WTC11 (cell line): ENCODE results near the gene BHLHE40. TPM values are rescaled to one million over a fixed set of nuclear protein-coding genes. Genes with fewer than 3 reads are reported as not detected.

ENCODE experiments used
- ATAC-seq: fragments of 200-7000 bp; cut with Tn5 transposase; 2 replicates; pipeline ENCODE4 v1.10.0; 2021; ENCODE audit warnings: mild to moderate bottlenecking, moderate library complexity
- CTCF ChIA-PET: fragments of 300-600 bp; sonication (Branson Sonifier 250); formaldehyde crosslinking; loops from one replicate; lab custom pipeline; 2021; ENCODE audit warnings: antibody characterized with exemption; lab: Charles Lee
- POLR2A ChIA-PET: fragments of 350-600 bp; sonication (Branson Sonifier 250); formaldehyde crosslinking; loops from one replicate; lab custom pipeline; 2021; ENCODE audit warnings: antibody characterized with exemption; lab: Charles Lee
- DNase-seq: peaks from one replicate; pipeline ENCODE4 v3.0.0; 2021; ENCODE audit warnings: low spot score
- H3K27ac Mint-ChIP-seq: 2 replicates; pipeline ENCODE4 v1.8.0; 2021; ENCODE audit warnings: mixed read lengths
- H3K27me3 Mint-ChIP-seq: 2 replicates; pipeline ENCODE4 v1.8.0; 2021; ENCODE audit warnings: low read depth, mild to moderate bottlenecking, moderate library complexity, mixed read lengths
- H3K36me3 Mint-ChIP-seq: 2 replicates; pipeline ENCODE4 v1.8.0; 2021; ENCODE audit warnings: mixed read lengths
- H3K4me1 Mint-ChIP-seq: 2 replicates; pipeline ENCODE4 v1.8.0; 2022; ENCODE audit warnings: mixed read lengths
- H3K4me3 Mint-ChIP-seq: 2 replicates; pipeline ENCODE4 v1.8.0; 2021; ENCODE audit warnings: mild to moderate bottlenecking, moderate library complexity, mixed read lengths
- H3K9me3 Mint-ChIP-seq: 2 replicates; pipeline ENCODE4 v1.8.0; 2021; ENCODE audit warnings: mixed read lengths
- AR ChIP-seq: fragments of 250-450 bp; sonication (Bioruptor Pico); IDR thresholded peaks from 2 replicates; pipeline ENCODE4 v1.9.0; 2021; ENCODE audit warnings: mild to moderate bottlenecking
- CBFB ChIP-seq: sonication (generic); formaldehyde crosslinking; IDR thresholded peaks from 2 replicates; pipeline ENCODE4 v1.8.1; 2022; ENCODE audit warnings: mild to moderate bottlenecking, low read depth, missing genetic modification reagents
- CTCF ChIP-seq: fragments of 200-600 bp; IDR thresholded peaks from 2 replicates; pipeline ENCODE4 v1.8.0; 2022; ENCODE audit warnings: antibody characterized with exemption
- E2F1 ChIP-seq: sonication (generic); formaldehyde crosslinking; IDR thresholded peaks from 2 replicates; pipeline ENCODE4 v1.8.0; 2022; ENCODE audit warnings: mild to moderate bottlenecking, missing genetic modification reagents
- EMX1 ChIP-seq: fragments of 250-450 bp; sonication (Bioruptor Pico); IDR thresholded peaks from 2 replicates; pipeline ENCODE4 v1.8.0; 2021; ENCODE audit warnings: mild to moderate bottlenecking
- FOXK1 ChIP-seq: sonication (generic); formaldehyde crosslinking; IDR thresholded peaks from 2 replicates; pipeline ENCODE4 v1.8.0; 2022; ENCODE audit warnings: mild to moderate bottlenecking, moderate library complexity, missing genetic modification reagents
- FOXP4 ChIP-seq: sonication (generic); formaldehyde crosslinking; IDR thresholded peaks from 2 replicates; pipeline ENCODE4 v1.8.0; 2022; ENCODE audit warnings: mild to moderate bottlenecking, missing genetic modification reagents
- KAT7 ChIP-seq: sonication (generic); formaldehyde crosslinking; IDR thresholded peaks from 2 replicates; pipeline ENCODE4 v1.8.1; 2023; ENCODE audit warnings: missing genetic modification reagents, mild to moderate bottlenecking, borderline replicate concordance
- MLX ChIP-seq: sonication (generic); formaldehyde crosslinking; IDR thresholded peaks from 2 replicates; pipeline ENCODE4 v1.8.1; 2023; ENCODE audit warnings: mild to moderate bottlenecking, missing genetic modification reagents, moderate library complexity
- OVOL2 ChIP-seq: fragments of 250-450 bp; sonication (Bioruptor Pico); IDR thresholded peaks from 2 replicates; pipeline ENCODE4 v1.9.0; 2021; ENCODE audit warnings: mild to moderate bottlenecking, borderline replicate concordance
- PRDM15 ChIP-seq: sonication (generic); formaldehyde crosslinking; IDR thresholded peaks from 2 replicates; pipeline ENCODE4 v1.8.0; 2022; ENCODE audit warnings: missing genetic modification reagents
- SMAD4 ChIP-seq: sonication (generic); formaldehyde crosslinking; IDR thresholded peaks from 2 replicates; pipeline ENCODE4 v1.8.0; 2022; ENCODE audit warnings: mild to moderate bottlenecking, missing genetic modification reagents
- SP1 ChIP-seq: sonication (generic); formaldehyde crosslinking; conservative IDR thresholded peaks from 2 replicates; pipeline ENCODE4 v1.8.1; 2022; ENCODE audit warnings: missing genetic modification reagents
- TEAD4 ChIP-seq: sonication (generic); formaldehyde crosslinking; IDR thresholded peaks from 2 replicates; pipeline ENCODE4 v1.8.0; 2022; ENCODE audit warnings: mild to moderate bottlenecking, missing genetic modification reagents
- TP53 ChIP-seq: sonication (generic); formaldehyde crosslinking; IDR thresholded peaks from 2 replicates; pipeline ENCODE4 v1.8.1; 2023; ENCODE audit warnings: mild to moderate bottlenecking, missing genetic modification reagents
- ZNF425 ChIP-seq: fragments of 250-450 bp; sonication (Bioruptor Pico); conservative IDR thresholded peaks from 2 replicates; pipeline ENCODE4 v1.9.0; 2021; ENCODE audit warnings: mild to moderate bottlenecking
- total RNA-seq: library from RNA; stranded (reverse); gene quantifications from 3 replicates; pipeline ENCODE4 v1.2.3, GENCODE V29; 2021

The BHLHE40 gene
- total RNA-seq, 1 experiment from 2014 or later, result 5.7 TPM

- Mint-ChIP-seq H3K4me3 (no peak overlapping the region), H3K27ac (no peak overlapping the region)
- no peak for ATAC-seq
Observed at GRCh38 chr3:4992118-4992517, 12.9 kb downstream of the BHLHE40 start.

More at GRCh38 chr3:4992118-4992517, 12.9 kb downstream of the BHLHE40 start:
- H3K9me3 Mint-ChIP-seq, result no peaks in the 10 kb centered on the region
- DNase-seq, result no peak
- ChIA-PET POLR2A (no interaction called here), CTCF (interaction anchor here (1.1 kb wide), 1 partner anchor 13 kb away, joined by 3 read pairs; the partner anchor contains the start of gene BHLHE40)
- H3K27me3 Mint-ChIP-seq, result no peaks in the 10 kb centered on the region; the same call in 1 of the 2 replicates
- peaks cover 27% of the 10 kb centered on the region for H3K4me1 Mint-ChIP-seq
- H3K36me3 Mint-ChIP-seq, result no peaks in the 10 kb centered on the region
- TF ChIP-seq KAT7 (CRISPR knock-in tag), result no peak
- no peak for TF ChIP-seq AR (CRISPR knock-in tag)
- no peak for TF ChIP-seq TP53 (CRISPR knock-in tag)
- TF ChIP-seq CBFB (CRISPR knock-in tag), result no peak
- TF ChIP-seq MLX (CRISPR knock-in tag), result no peak
- TF ChIP-seq CTCF, result no peak
- no peak for TF ChIP-seq FOXK1 (CRISPR knock-in tag)
- TF ChIP-seq E2F1, result no peak
- no peak for TF ChIP-seq SP1
- TF ChIP-seq ZNF425 (CRISPR knock-in tag), result no peak
- TF ChIP-seq PRDM15, result no peak
- TF ChIP-seq FOXP4 (CRISPR knock-in tag), result no peak
- TF ChIP-seq TEAD4 (CRISPR knock-in tag), result no peak
- no peak for TF ChIP-seq SMAD4 (CRISPR knock-in tag)
- no peak for TF ChIP-seq EMX1 (CRISPR knock-in tag)
- TF ChIP-seq OVOL2 (CRISPR knock-in tag), result no peak
- TF ChIP-seq, all 79 proteins: peak for 0
